Right lobe of liver (tissue), 4 donors: ENCODE data around the gene TP53BP1.

Experiments
- CTCF ChIP-seq, 4 donors: fragments of 200-600 bp in 3 of 4; fragments of 450-650 bp in 1 of 4; IDR thresholded peaks; one replicate each; pipeline versions ENCODE4 v1.5.1 to v1.8.0; 2016 to 2022; ENCODE audit warnings: antibody characterized with exemption in 4 of 4, mild to moderate bottlenecking in 2 of 4
- POLR2A ChIP-seq: fragments of 450-650 bp; IDR thresholded peaks from one replicate; pipeline ENCODE4 v1.6.1; 2017; ENCODE audit warnings: antibody characterized with exemption, mild to moderate bottlenecking
- donor health status: DM: no; HTN: no; CAD: no.
- donor health status: DM: no; HTN: no; CAD: no.
- donor health status: DM: no; HTN: yes; CAD: no.

GRCh38 chr15:43529141-43529540 lies 36.2 kb upstream of the TP53BP1 start:
- TF ChIP-seq CTCF (IDR thresholded peaks at IDR 0.05) (no peak), POLR2A (no peak)
